RPMI8226 (cell line): ENCODE data around the gene CERT1.
A peak's percentile ranks its signal among the peaks of the same experiment; 100 is the strongest.
"Not testable (repeated sequence)": the region's sequence is repeated elsewhere in the genome, so short reads cannot be mapped to it uniquely, and the experiment has no call there.

ENCODE experiments used
- DNase-seq: peaks from one replicate; pipeline ENCODE4 v3.0.0-alpha.2; 2015

The CERT1 gene

DNA sequence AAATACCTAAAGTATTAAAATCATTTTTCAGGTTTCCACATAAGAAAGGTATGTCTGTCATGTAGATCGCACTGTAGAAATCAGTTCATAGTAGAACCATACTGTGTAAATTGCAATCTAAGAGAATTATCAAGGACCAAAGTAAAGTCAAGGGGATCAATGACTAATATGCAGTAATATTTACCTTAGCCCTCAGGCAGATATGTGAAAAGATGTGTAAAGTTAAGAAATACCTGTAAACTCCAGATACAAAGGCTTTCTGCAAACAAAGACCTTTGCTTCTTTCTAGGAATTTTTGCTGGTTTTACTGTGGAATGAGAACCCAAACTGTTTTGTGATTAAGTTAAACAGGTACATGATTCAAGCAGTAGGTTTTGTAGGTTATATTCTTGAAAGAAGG is 11.8 kb upstream of the CERT1 start:
- no peak for DNase-seq

DNA sequence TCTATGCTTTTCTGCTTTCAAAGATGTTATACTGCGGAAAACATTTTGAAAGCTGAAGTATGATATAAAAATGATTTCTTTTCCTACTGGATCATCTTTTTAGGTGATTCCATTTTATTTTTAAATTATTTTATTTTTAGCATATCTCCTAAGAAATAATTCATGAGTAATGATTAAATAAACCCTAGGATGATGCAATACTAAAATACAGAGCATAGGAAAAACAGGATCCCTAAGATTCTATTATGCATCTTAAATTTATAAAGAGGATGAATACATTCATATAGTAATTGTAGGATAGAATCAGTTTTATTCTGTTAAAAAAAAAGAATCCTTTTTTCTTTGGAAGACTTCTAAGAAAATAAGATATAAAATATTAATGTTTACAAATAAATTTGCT is 11.1 kb upstream of the CERT1 start:
- DNase-seq = no peak

DNA sequence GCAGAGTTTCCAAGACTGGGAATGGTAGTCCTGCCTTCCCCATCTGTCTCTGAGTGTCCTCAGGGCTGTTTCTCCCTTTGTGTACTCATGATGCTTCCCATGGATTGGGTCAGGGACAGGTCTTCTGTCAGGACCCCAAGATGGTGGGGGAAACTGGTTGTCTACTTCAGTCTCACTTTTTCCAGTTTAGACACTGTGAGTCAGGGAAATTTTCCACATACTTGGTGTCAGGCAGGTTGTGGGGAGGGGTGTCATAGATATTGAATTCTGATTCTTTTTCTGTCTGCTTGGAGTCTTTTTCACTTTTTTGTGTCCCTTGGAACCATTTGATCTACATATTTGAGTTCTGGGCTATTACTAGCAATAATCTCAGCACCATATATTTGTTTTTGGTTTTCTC is 10.6 kb upstream of the CERT1 start:
- DNase-seq = no peak

DNA sequence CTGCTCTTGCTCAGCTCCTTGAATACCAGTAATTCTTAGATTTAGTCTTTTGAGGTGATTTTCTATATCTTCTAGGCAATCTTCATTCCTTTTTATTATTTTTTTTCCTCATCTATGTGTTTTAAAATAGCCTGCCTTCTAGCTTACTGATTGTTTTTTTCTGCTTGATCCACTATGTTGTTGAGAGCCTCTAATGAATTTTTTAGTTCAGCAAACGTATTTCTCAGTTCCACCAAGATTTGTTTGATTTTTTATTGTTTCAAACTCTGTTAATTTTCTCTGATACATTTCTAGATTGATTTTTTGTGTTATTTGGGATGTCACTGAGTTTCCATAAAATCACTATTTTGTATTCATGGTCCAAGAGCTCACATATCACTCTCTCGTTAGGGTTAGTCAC is 9.8 kb upstream of the CERT1 start:
- no peak for DNase-seq

DNA sequence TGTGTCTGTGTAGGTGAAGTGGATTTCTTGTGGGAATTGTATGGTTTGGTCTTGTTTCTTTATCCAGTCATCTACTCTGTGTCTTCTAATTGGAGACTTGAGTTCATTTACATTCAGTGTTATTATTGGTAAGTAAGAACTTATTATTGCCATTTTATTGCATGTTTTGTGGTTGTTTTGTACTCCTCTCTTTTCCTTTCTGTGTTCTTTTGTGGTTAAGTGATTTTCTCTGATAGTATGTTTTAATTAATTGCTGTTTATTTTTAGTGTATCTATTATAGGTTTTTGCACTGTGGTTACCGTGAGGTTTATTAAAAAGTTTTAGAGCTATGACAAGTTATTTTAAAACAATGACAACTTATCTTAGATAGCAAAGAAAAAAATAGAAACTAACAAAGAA is 8.3 kb upstream of the CERT1 start:
- DNase-seq = no peak

DNA sequence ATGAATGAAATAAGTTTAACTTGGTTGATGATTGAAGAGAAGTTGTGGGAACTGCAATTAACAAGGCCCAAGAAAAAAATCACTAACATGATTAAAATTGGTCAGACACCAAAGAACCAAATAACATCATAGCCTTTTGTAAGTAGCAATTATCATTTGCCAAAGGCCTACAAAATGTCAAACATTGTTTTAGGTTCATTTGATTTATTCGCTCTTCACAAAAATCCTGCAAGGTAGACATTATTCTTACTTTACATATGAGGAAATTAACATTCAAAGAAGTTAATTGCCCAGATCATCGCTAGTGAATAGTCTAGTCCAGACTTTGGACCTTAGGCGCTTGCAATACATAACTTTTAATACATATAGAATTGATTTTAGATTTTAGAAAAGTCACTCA is 2.9 kb upstream of the CERT1 start:
- DNase-seq = no peak

DNA sequence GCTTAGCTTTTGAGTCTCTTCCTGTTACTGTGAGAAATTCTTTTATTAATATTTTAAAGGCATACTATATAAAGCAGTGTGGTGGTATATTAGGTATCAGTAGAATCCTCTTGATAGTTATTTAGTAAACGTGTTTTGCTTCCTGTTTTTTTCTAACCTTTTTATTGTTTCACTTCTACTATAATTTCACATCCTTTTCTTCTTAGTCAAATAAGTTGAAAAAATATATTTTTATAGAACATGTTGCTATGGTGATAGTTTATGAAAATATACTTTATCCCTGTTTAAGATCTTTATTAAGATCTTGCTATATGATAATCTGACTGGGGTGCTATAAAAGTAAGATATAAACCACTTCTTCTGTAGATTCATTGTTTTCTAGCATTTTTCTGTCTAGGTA is 2.4 kb upstream of the CERT1 start:
- DNase-seq = no peak

DNA sequence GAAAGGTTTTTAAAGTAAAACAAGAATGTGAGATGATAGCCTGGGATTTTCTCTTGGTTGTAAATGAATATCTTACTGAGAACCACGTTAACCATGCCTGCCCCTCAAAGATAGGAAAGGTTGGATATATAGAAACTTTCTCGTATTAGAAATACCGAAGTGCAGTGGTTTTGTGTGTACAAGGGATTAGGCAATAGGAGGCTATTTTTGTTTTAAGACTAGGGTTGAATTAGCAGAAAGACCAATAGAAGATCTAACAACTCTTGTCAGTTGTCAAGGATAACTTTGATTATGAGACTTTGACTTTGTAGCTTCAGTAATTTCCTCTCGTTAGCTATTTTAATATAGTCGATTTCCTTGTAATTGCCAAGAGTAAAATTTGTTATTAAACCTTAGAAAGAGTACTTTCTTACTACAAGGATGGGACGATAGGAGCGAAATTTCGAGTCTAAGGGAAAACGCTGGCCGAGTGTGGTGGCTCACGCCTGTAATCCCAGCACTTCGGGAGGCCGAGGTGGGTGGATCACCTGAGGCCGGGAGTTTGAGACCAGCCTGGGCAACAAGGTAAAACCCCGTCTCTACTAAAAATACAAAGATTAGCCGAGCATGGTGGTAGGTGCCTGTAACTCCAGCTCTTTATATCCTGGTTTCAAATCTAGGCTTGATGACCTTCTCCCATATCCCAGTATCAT is 1.1 kb upstream of the CERT1 start:
- DNase-seq = no peak

DNA sequence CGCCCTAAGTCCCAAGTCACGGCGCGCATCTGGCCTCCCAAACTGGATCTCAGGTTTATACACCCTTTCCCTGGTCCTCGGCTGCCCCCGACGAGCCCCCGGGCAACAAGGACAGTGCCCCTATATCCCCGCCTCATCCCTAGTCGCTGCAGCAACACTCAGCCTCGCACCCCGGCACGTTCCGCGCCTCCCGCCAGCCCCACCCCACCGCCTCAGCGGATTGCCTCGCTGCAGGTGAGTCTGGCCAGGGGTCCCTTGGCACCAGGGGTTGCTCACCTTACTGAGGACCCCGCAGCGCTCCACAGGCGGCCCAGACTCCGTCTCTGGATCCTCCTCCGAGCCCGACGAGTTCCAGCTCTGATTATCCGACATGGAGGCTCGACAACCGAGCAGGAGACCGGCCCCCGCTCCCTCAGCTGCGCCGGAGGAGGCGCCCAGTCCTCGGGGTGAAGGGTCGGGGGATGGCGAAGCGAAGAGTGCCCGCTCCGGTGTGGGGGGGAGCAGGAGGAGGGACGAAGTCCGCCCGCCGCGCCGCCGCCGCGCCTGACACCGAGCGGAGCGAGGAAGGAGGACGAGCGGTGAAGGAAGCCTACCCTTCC is 494 bp downstream of the CERT1 start:
- DNase-seq = peak; percentile 43

DNA sequence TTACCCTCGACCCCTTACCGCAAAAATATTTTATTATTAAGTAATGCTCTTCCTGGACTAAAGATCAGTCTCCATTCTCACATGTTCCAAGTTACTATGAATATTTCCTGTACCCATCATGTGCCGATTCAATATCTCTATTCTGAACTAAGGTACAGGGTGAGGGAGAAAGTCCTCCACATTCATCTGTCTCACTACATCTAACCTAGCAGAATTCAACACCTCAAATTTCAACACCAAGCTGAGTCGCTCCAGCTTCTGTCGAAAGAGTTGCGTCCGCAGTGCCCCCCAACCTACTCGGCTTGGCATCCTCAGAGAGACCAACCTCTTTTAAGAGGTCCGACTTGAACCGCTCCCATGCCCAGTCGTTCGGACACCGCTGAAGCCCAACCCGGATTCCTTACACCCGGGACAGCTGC is 1.0 kb downstream of the CERT1 start:
- no peak for DNase-seq

DNA sequence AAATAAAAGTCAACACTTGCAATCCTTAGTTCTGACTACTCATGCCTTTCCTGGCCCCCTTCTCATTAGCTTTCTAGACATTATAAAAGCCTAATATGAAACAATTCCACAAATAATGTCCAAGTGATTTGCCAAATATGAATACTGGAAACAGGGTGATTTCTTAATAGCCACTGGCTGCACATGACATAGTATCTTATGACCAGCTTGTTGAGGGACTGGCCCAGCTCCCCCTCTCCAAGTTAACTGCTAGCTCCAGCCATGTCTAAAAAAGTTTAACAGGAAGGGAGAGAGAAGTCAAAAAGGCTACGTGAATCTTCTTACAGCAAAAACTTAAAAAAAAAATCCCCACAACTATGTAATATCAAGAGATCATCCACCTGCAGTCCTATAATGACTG is 1.5 kb downstream of the CERT1 start:
- no peak for DNase-seq

DNA sequence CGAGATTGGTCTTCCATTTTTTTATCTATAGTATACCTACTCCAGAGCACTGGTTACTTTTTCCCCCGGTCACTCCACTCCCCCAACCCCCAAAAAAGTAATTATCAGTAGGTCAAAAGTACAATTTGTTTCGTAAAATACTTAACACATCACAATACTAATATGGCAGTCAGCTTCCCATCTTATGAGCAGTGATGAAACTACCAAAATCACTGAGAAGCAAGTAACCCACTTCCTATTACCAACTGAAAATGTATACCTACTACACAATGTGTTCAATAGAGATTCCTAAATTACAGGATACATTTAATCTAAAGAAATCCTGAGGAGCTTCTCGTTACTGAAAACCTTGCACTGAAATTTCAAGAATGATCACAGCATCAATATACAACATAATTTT is 1.9 kb downstream of the CERT1 start:
- DNase-seq = no peak

DNA sequence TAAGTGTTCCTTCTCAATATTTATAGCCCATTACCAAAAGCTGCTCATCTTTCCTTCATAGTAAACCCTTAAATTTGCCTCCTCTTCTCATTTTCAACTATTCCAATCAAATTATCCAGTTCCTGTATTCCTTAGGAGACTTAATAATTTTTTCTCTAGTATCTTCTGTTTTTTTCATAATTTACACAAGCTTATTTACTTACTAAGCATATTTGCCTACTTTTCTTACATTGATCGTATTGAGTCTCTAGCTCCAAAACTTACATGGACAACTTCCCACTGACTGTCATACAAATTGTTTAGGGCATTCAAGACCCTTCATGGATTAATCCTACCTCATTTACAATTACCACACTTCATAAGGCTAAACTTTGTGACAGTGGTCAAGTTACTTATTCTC is 3.6 kb downstream of the CERT1 start:
- DNase-seq = no peak

DNA sequence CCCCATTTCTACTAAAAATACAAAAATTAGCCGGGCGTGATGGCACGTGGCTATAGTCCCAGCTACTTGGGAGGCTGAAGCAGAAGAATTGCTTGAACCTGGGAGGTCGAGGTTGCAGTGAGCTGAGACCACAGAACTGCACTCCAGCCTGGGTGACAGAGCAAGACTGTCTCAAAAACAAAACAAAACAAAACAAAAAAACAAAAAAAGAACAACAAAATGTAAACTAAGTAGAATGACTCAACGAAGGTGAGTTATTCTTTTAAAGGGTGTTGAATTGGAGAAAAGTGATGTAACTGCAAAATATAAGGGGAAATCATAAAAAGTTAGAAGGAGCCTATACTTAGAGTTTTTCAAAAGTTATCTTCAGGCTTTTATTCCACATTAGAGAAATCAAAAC is 6.3 kb downstream of the CERT1 start:
- not testable (repeated sequence) for DNase-seq

DNA sequence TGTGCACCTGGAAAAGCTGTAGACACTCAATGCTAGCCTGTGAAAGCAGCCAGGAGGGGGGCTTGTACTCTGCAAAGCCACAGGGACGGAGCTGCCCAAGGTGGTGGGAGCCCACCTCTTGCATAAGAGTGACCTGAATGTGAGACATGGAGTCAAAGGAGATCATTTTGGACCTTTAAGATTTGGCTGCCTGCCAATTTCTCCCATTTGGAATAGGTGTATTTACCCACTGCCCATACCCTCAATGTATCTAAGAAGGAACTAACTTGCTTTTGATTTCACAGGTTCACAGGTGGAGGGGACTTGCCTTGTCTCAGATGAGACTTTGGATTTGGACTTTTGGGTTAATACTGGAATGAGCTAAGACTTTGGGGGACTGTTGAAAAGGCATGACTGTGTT is 12.6 kb downstream of the CERT1 start:
- not testable (repeated sequence) for DNase-seq

DNA sequence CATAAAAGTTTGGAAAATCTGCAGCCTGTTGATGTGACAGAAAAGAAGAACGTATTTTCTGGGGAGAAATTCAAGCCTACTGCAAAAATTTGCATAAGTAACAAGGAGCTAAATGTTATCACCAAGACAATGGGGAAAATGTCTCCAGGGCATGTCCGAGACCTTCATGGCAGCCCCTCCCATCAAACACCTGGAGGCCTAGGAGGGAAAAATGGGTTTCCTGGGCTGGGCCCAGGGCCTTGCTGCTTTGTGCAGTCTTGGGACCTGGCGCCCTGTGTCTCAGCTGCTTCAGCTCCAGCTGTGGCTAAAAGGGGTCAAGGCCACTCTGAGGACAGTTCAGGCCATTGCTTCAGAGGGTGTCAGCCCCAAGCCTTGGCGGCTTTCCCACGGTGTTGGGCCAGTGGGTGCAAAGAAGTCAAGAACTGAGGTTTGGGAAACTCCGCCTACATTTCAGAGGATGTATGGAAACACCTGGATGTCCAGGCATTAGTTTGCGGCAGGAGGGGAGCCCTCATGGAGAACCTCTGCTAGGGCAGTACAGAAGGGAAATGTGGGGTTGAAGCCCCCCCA is 13.1 kb downstream of the CERT1 start:
- no peak for DNase-seq

DNA sequence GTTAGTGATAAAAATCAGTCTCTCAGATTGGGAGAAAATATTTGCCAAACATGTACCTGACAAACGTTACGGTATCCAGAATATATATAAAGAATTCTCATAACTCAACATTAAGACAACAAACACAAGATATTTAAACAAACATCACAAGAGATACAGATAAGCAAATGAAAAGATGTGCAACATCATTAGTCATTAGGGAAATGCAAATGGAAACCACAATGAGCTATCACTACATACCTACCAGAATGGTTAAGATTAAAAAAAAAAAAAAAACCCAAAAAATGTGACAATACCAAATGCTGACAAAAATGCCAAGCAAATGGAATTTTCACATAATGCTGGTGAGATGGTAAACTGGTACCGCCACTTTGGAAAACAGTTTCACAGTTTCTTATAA is 15.4 kb downstream of the CERT1 start:
- DNase-seq = no peak

DNA sequence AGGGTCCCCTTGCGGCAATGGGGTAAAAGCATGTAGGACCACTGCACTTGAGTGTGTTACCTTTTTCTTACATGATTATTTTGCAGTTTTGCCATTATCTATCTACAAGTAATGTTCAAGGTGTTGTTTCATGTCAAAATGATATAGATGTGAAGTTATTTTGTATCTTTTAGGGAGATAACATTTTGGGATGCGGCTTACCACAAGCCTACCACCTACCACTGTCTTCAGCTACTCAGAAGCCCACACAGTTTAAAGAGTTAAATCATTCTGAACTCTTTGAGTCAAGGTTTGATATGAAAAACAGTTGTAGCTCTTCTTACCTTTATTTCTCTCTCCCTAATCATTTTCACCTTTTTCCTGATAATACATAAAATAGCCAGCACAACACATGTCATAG is 19.8 kb downstream of the CERT1 start:
- DNase-seq = no peak

DNA sequence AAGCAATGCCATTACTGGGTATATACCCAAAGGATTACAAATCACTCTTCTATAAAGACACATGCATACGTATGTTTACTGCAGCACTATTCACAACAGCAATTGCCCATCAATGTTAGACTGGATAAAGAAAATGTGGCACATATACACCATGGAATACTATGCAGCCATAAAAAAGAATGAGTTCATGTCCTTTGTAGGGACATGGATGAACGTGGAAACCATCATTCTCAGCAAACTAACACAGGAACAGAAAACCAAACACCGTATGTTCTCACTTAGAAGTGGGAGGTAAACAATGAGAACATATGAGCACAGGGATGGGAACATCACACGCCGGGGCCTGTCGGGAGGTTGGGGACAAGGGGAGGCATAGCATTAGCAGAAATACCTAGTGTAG is 21.6 kb downstream of the CERT1 start:
- DNase-seq = not testable (repeated sequence)

DNA sequence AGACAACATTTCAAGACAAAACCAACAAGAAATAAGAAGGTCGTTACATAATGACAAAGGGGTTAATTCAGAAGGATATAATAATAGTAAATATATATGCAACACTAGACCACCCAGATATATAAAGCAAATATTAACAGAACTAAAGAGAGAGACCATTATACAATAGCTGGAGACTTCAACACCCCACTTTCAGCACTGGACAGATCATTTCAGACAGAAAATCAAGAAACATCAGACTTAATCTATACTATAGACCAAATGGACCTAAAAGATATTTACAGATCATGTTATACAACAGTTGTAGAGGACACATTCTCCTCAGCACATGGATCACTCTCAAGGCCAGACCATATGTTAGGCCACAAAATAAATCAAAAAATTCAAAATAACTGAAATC is 26.8 kb downstream of the CERT1 start:
- DNase-seq = no peak

DNA sequence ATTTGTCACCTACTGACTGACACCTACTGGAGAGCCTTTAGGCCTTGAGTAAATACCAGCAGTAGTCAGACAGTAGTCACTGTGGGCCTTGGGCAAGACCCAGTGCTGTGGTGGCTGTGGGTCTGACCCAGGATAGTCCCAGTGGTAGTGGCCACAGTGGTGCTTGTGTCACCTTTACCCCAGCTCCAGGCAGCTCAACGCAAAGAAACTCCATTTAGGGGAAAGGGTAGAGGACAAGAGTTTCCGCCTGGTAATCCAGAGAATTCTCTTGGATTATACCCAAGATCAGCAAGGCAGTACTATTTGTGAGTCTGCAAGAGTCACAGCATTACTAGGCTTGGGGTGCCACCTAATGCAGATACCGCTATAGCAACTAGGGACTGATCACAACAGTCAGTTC is 28.9 kb downstream of the CERT1 start:
- no peak for DNase-seq

DNA sequence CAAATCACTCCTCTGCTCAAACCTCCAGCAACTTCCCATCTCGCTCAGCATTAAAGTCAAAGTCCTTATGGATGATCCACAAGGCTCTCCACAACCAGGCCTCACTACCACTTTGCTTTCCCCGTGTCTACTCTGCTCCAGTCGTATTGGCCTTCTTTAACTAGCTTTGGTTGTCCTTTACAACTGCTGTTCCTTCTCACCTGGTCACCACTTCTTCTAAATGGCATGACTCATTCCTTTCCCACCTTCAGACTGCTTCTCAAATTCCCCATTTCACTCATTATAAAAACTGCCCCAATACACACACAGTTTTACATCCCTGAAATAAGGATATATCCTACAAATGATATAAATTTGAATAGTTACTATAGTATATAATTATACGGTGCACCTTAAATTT is 30.4 kb downstream of the CERT1 start:
- DNase-seq = no peak

DNA sequence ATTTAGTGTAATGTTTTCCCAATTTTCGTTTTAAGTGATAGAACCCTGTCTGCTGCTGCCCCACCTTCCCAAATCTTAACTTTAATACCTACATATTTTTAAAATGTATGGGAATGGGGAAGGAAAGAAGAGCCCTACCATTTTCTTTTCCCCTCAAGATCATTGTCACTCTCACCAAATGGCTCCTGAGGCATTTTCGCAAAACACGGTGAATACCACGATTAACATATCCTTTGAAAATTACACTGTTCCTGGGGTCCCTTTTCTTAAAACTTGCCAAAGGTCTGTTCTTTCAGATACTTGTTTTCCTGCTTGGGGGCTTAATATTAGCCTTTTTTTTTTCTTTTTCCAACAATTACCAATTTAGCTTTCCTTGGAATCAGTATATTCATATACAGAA is 36.1 kb downstream of the CERT1 start:
- no peak for DNase-seq

DNA sequence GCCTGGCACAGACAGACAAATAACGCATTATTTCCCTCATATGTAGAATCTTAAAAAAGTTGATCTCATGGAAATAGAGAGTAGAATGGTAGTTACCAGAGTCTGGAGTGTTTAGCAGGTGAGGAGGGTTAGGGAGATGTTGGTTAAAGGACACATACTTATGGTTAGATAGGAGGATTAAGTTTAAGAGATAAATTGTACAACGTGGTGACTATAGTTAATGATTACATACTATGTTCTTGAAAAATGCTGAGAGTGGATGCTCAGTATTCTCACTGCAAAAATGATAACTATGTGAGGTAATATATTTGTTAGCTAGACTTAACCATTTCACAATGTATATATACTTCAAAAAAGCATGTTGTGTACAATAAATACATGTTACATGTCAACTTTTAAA is 38.0 kb downstream of the CERT1 start:
- DNase-seq = no peak

DNA sequence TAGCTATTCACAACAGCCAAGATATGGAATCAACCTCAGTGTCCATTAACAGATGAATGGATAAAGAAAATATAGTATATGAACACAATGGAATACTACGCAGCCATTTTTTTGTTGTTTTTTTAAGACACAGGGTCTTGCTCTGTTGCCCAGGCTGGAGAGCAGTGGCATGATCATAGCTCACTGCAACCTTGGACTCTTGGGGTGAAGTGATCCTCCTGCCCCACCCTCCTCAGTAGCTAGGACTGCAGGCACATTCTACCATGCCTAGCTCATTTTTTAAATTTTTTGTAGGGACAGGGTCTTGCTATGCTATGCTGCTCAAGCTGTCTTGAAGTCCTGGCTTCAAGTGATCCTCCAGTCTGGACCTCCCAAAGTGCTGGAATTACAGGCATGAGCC is 38.5 kb downstream of the CERT1 start:
- DNase-seq = no peak
